GM19467 (cell line): ENCODE results near the gene DNAJC1.
"Not testable (repeated sequence)": the region's sequence is repeated elsewhere in the genome, so short reads cannot be mapped to it uniquely, and the experiment has no call there.

Experiments used
- ATAC-seq: cut with Tn5 transposase; IDR thresholded peaks from one replicate; pipeline ENCODE4 v1.9.1; 2021; ENCODE audit warnings: mild to moderate bottlenecking, moderate library complexity; ENCODE audit not compliant: unreplicated experiment

Gene DNAJC1

GRCh38 chr10:21831986-21832820 is 171.3 kb downstream of the DNAJC1 start:
- ATAC-seq: no peak

DNA sequence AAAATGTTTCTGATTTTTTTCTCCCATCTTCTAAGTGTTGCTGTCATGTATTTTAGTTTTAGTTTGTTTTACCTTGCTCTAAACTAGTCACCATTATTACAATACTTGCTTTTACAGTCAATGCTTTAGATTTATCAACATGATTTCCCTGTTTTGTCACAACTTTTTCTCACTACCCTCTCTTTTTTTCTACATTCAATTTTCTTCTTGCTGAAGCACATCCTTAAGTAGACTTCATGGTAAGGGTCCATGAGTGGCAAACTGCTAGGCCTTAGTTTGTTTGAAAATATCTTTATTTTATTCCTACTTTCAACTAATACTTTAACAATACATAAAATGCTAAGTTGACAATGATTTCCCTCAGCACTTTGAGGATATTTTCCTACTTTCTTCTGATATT is 173.5 kb downstream of the DNAJC1 start:
- no peak for ATAC-seq

- no peak for ATAC-seq
Measured at GRCh38 chr10:21827308-21827707, 176.2 kb downstream of the DNAJC1 start.

GRCh38 chr10:21826725-21827124 is 176.8 kb downstream of the DNAJC1 start:
- ATAC-seq: no peak

GRCh38 chr10:21825345-21825744 is 178.2 kb downstream of the DNAJC1 start:
- ATAC-seq: no peak

DNA sequence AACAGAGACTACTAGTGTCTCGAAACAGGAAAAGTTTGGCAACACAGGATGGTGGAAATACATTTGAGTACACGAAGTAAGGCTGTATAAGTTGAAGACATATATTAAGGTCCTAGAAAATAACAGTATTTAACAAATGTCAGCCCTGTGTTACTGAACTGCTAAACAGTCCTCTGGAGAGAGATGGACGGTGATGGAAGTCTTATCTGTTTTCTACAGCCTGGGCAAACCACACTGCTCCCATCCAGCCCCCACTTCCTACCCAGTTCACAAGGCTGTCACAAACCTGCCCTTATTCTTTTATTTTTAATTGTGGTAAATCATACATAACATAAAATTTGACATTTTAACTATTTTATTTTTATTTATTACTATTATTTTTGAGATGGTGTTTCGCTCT is 179.1 kb downstream of the DNAJC1 start:
- no peak for ATAC-seq

DNA sequence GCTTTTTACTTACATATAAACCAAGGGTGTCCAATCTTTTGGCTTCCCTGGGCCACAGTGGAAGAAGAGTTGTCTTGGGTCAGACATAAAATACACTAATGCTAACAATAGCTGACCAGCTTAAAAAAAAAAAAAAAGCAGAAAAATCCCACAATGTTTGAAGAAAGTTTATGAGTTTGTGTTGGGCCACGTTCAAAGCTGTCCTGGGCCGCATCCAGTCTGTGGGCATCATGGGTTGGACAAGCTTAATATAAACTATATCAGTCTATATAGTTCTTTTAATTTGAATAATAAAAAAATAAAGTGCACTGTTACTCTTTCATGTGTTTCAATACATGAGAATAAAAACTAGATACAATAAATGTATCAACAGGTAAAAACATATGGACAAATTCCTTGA is 179.9 kb downstream of the DNAJC1 start:
- ATAC-seq: no peak

GRCh38 chr10:21822273-21822672 is 181.3 kb downstream of the DNAJC1 start:
- not testable (repeated sequence) for ATAC-seq

DNA sequence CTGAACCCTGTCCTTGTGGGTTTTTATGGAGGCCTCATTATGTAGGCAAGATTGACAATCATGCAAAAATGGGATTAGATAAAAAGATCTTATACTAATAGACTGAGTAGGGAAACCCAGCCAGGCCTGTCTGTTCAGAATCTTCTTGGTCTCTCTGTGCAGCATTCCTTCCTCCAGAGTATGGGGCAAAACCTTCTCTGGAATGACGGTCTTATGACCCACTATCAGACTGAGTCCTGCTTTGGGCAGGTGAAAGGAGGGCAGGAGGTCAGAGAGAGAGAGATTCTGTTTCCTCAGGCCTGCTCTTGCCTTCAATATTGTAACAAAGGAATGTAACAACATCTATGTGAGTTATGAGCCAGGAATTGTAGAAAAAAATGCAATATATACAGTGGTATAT is 182.6 kb downstream of the DNAJC1 start:
- ATAC-seq: no peak

DNA sequence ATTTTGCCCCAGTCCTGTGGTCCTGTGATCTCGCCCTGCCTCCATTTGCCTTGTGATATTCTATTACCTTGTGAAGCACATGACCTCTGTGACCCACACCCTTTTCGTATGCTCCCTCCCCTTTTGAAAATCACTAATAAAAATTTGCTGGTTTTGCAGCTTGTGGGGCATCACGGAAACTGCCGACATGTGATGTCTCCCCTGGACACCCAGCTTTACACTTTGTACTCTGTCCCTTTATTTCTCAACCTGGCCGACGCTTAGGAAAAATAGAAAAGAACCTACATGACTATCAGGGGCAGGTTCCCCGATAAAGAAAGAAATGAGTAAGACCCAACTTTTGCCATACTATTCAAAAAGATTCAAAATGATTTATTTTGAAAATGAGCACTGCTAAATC is 185.1 kb downstream of the DNAJC1 start:
- ATAC-seq: not testable (repeated sequence)

GRCh38 chr10:21814866-21815265 is 188.7 kb downstream of the DNAJC1 start:
- ATAC-seq: no peak

DNA sequence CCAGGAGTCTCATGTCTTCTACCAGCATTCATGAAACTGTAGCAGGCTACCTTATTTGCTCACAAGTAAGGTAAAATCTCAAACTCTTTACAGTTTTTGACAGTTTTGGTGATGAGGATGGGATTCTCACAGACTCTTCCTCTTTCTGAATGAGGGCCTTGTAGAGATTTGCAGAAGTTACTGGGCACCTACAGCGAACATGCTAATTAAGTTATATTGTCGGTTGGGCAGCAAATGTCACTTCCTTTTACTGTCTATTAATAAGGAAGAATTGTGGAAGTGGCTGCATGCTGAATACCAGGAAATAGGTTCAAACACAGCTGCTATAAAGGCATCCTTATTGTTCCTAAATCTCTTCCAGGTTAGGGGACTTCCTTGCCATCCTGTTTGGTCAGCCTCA is 189.6 kb downstream of the DNAJC1 start:
- ATAC-seq: no peak

DNA sequence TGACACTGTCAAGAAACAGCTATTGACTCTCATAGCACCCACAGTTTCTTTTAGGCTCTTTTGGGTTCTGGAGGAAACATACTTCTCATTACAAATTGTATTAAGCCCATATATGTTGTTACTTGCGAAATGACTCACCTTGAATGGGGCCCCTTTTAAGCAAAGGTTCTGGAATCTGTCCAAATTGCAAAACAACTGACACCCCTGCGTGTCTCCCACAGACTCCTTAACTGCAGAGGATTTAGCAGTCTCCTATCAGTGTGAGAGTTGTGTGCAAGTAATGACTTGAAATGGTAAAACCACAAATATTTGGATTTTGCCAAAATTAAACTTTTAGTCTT is 192.3 kb downstream of the DNAJC1 start:
- ATAC-seq: no peak

DNA sequence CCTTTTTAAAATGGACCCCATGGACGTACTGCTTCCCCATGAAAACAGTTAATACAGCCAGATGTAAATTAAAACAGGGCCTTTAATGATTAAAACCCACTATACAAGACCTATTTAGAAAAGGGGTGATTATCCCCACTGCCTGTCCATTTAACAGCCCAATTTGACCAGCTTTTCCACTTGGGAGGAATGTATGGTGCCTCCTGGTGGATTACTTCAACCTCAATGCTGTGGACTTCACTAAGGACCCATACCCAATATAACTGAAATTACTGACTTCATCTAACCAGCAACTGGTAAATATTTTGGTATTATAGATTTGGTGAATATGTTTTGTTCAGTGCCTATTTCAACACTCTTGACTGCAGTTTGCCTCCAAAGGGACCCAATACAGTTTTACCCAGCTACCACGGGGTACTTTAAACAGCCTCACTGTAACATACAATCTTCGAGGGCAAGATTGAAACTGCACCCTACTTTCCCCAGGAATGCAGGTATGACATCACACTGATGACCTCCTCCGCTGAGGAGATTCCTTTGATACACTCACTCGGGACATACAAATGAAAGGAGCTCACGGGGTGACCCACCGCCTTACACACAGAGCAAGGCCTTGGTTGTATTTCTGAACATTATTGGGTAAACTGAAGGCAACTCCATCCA is 192.8 kb downstream of the DNAJC1 start:
- no peak for ATAC-seq

GRCh38 chr10:21808550-21808949 is 195.0 kb downstream of the DNAJC1 start:
- no peak for ATAC-seq

GRCh38 chr10:21807180-21807579 is 196.3 kb downstream of the DNAJC1 start:
- ATAC-seq: no peak

DNA sequence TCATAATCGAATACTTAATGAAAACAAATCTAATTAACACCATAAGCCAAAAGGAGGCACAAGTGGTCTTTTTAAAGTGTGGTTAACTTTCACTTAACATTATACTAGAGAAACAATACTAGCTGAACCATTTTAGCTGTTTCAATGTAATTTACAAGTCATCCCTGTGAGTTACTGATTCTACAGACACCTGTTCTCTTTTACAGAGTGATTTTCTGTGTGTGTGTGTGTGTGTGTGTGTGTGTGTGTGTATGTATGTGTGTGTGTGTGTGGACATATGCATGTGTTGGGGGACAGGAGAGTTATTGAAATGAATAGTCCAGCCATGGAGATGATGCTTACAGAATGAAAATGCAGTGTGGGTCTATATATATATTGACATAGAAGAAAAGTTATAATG is 200.2 kb downstream of the DNAJC1 start:
- no peak for ATAC-seq

DNA sequence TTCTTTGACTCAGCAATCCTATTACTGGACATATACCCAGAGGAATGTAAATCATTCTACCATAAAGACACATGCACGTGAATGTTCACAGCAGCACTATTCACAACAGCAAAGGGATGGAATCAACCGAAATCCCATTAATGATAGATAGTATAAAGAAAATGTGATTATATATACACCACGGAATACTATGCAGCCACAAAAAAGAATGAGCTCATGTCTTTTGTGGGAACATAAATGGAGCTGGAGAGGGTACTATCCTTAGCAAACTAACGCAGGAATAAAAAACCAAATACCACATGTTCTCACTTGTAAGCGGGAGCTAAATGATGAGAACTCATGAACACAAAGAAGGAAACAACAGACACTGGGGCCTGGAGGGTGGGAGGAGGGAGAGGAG is 201.9 kb downstream of the DNAJC1 start:
- no peak for ATAC-seq

DNA sequence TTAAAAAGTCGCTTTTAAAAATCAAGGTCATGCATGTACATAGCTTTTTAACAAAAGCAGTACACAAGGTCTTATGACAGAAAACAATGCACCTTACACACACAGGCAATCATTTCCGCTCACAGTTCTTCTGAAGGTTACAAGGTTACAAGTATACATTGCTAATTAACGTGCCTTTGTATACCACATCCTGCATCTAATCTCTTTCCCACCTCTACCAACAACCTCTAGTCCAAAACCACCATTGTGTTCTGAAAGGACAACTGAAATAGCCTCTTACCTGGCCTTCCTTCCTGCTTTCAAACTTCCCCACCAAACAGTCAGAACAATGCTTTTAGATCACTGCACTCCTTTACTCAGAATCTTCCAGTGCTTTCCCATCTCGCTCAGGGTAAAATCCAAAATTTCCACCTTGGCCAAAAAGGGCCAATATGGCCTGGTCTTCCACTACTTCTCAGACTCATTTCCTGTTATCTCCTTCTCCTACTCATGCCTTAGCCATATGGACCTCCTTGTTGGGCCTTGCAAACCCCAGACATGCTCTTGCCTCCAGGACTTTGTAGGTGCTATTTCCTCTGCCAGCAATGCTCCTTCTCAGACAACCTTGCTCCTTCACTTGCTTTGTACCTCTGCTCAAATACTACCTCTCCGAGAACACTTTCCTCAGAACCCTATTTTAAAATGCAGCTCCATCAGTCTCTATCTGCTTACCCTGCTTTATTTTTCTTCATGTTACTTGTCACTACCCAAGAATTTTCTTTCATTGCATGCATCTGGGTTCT is 205.4 kb downstream of the DNAJC1 start:
- no peak for ATAC-seq

GRCh38 chr10:21797533-21797932 is 206.0 kb downstream of the DNAJC1 start:
- no peak for ATAC-seq

GRCh38 chr10:21791276-21791675 is 212.3 kb downstream of the DNAJC1 start:
- no peak for ATAC-seq

DNA sequence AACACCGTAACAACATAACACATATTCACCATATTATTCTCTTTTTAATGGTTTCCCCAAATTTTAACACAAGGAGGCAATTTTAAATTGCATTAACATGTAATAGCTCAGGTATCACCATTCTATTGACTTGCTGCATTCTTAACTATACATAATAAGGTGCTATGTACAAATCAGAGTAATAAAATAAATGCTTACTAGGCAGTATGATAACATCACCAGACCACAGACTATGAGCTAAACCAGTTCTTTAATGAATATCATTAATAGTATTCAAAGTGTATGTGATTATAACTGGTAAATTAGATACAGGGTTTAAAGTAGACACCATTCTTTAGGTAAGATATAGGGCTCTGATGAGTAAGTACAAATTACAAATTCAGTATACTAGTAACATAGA is 226.6 kb downstream of the DNAJC1 start:
- no peak for ATAC-seq
